Colonic mucosa (tissue), 4 donors: ENCODE measurements around the gene POU2F1. TPM values are rescaled to one million over a fixed set of nuclear protein-coding genes. Genes with fewer than 3 reads are reported as not detected.
"Not testable (repeated sequence)": the region's sequence is repeated elsewhere in the genome, so short reads cannot be mapped to it uniquely, and the experiment has no call there.

Experiments
- DNase-seq: peaks from one replicate; pipeline ENCODE4 v3.0.0-alpha.2; 2020
- H3K27ac ChIP-seq: fragments of 200-600 bp; one replicate; pipeline ENCODE4 v1.8.0; 2021
- H3K27me3 ChIP-seq: fragments of 200-600 bp; one replicate; pipeline ENCODE4 v1.8.0; 2021
- H3K36me3 ChIP-seq: fragments of 200-600 bp; one replicate; pipeline ENCODE4 v1.8.0; 2021
- H3K4me1 ChIP-seq: fragments of 200-600 bp; one replicate; pipeline ENCODE4 v1.8.0; 2021; ENCODE audit warnings: mild to moderate bottlenecking
- H3K4me3 ChIP-seq: fragments of 200-600 bp; one replicate; pipeline ENCODE4 v1.8.0; 2021
- H3K9ac ChIP-seq, 2 donors: one replicate each; pipeline ENCODE4 v1.7.0; 2013; ENCODE audit warnings: control low read depth in 2 of 2, low read depth in 2 of 2, low read length in 2 of 2
- H3K9me3 ChIP-seq: fragments of 200-600 bp; one replicate; pipeline ENCODE4 v1.8.0; 2021
- intact Hi-C: fragments of 100-400 bp; cut with DNase I; formaldehyde crosslinking; loops from one replicate; pipeline ENCODE4 v1.14.1; 2022
- total RNA-seq, 2 donors: library from RNA; stranded (reverse); fragmentation: NEBNext Ultra II Directional in 1 of 2; extraction: Animal tissue kit (Norgen Biotek cat#: 25700) in 1 of 2; gene quantifications; one replicate each; pipeline ENCODE4 v1.2.1, GENCODE V29; 2021
- TF ChIP-seq, protein P1 (sequence below): fragments of 200-600 bp; IDR thresholded peaks from one replicate; pipeline ENCODE4 v1.8.0; 2022; ENCODE audit warnings: antibody characterized with exemption, mild to moderate bottlenecking
- donor health status: healthy.
- donor health status: DM: no; HTN: no; CAD: no.
- donor health status: DM: no; HTN: no; CAD: no.

The POU2F1 gene
- total RNA-seq, 2 donors from 2014 or later = 16.4 to 24.4 TPM

GRCh38 chr1:167314671-167315070, 94.0 kb downstream of the POU2F1 start:
- intact Hi-C loops = no loop called here

DNA sequence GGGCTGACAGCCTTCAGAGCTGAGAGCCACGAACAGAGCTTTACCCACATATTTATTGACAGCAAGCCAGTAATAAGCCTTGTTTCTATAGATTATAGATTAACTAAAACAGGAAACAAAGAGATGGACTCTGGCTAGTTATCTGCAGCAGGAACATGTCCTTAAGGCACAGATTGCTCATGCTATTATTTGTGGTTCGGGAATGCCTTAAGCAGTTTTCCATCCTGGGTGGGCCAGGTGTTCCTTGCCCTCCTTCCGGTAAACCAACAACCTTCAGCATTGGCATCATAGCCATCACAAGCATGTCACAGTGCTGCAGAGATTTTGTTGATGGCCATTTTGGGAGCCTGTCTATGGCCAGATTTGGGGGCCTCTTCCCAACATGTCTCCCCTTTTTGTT, 96.8 kb downstream of the POU2F1 start:
- no peaks in the 10 kb centered on the region for H3K9me3 ChIP-seq
- no peak overlapping the region for H3K27ac ChIP-seq
- H3K27me3 ChIP-seq = no peaks in the 10 kb centered on the region
- TF ChIP-seq, protein P1, sequence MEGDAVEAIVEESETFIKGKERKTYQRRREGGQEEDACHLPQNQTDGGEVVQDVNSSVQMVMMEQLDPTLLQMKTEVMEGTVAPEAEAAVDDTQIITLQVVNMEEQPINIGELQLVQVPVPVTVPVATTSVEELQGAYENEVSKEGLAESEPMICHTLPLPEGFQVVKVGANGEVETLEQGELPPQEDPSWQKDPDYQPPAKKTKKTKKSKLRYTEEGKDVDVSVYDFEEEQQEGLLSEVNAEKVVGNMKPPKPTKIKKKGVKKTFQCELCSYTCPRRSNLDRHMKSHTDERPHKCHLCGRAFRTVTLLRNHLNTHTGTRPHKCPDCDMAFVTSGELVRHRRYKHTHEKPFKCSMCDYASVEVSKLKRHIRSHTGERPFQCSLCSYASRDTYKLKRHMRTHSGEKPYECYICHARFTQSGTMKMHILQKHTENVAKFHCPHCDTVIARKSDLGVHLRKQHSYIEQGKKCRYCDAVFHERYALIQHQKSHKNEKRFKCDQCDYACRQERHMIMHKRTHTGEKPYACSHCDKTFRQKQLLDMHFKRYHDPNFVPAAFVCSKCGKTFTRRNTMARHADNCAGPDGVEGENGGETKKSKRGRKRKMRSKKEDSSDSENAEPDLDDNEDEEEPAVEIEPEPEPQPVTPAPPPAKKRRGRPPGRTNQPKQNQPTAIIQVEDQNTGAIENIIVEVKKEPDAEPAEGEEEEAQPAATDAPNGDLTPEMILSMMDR = no peak
- DNase-seq = no peak
- intact Hi-C loops = no loop called here
- no peak overlapping the region for H3K4me3 ChIP-seq
- no peak overlapping the region for H3K9ac ChIP-seq
- no peaks in the 10 kb centered on the region for H3K36me3 ChIP-seq
- H3K4me1 ChIP-seq = no peaks in the 10 kb centered on the region

More at GRCh38 chr1:167314671-167315070, 94.0 kb downstream of the POU2F1 start:
- no peak for DNase-seq
- H3K36me3 ChIP-seq = no peaks in the 10 kb centered on the region
- H3K9ac ChIP-seq = no peak overlapping the region
- TF ChIP-seq, protein P1 = no peak
- no peaks in the 10 kb centered on the region for H3K27me3 ChIP-seq
- no peak overlapping the region for H3K4me3 ChIP-seq
- H3K4me1 ChIP-seq = no peaks in the 10 kb centered on the region
- no peak overlapping the region for H3K27ac ChIP-seq
- H3K9me3 ChIP-seq = no peaks in the 10 kb centered on the region

GRCh38 chr1:167319206-167319605, 98.5 kb downstream of the POU2F1 start:
- H3K27me3 ChIP-seq, H3K36me3 ChIP-seq, intact Hi-C loops, H3K4me3 ChIP-seq, H3K9me3 ChIP-seq, H3K9ac ChIP-seq, H3K4me1 ChIP-seq, H3K27ac ChIP-seq, DNase-seq: not testable (repeated sequence)

DNA sequence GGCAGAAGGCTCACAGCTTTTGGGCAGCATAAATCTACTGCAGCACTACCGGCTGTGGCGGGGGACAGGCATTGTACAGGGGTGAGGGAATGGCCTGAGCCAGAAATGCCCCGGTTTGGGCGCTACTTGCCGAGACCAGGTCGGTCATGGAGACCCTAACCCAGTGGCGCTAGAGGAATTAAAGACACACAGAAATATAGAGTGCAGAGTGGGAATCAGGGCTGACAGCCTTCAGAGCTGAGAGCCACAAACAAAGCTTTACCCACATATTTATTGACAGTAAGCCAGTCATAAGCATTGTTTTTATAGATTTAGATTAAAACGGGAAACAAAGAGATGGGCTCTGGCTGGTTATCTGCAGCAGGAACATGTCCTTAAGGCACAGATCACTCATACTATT, 101.8 kb downstream of the POU2F1 start:
- Histone ChIP-seq H3K27me3 (no peaks in the 10 kb centered on the region), H3K27ac (no peak overlapping the region), H3K36me3 (no peaks in the 10 kb centered on the region), H3K4me1 (no peaks in the 10 kb centered on the region), H3K4me3 (no peak overlapping the region), H3K9me3 (peaks cover 7% of the 10 kb centered on the region), H3K9ac (no peak overlapping the region)
- intact Hi-C loops = no loop called here
- TF ChIP-seq, protein P1 = no peak
- no peak for DNase-seq

DNA sequence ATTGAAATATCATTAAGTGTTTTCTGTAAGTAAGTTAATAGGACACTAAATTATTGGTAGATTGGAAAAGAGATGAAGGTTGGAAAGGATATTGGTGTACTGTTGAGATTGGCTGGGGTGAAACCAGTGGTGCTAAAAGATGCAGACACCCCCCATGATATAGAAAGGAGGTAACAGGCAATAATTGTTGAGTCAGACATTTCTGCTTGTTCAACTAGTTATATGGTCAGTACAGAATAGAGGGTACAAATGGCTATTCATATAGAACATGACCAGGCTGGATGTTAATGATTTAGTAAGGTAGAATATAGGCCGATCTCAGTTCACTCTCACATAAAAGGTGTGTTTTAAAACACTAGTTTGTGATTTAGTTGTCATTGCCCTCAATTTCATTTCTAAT, 104.5 kb downstream of the POU2F1 start:
- TF ChIP-seq, protein P1 = no peak
- H3K9me3 ChIP-seq = peaks cover 7% of the 10 kb centered on the region
- no peak overlapping the region for H3K4me3 ChIP-seq
- no peaks in the 10 kb centered on the region for H3K4me1 ChIP-seq
- no peak for DNase-seq
- no peak overlapping the region for H3K9ac ChIP-seq
- intact Hi-C loops = no loop called here
- no peak overlapping the region for H3K27ac ChIP-seq
- H3K27me3 ChIP-seq = no peaks in the 10 kb centered on the region
- no peaks in the 10 kb centered on the region for H3K36me3 ChIP-seq

GRCh38 chr1:167328306-167328815, 107.7 kb downstream of the POU2F1 start:
- no peak overlapping the region for H3K27ac ChIP-seq
- H3K9me3 ChIP-seq = peaks cover under 1% of the 10 kb centered on the region
- intact Hi-C loops = no loop called here
- no peak overlapping the region for H3K4me3 ChIP-seq
- DNase-seq = no peak
- no peaks in the 10 kb centered on the region for H3K36me3 ChIP-seq
- H3K9ac ChIP-seq = no peak overlapping the region
- H3K27me3 ChIP-seq = no peaks in the 10 kb centered on the region
- TF ChIP-seq, protein P1 = no peak
- H3K4me1 ChIP-seq = no peaks in the 10 kb centered on the region
